Measurements from ENCODE around the gene BCDIN3D. TPM values are rescaled to one million over a fixed set of nuclear protein-coding genes. Genes with fewer than 3 reads are reported as not detected.

The BCDIN3D gene
- total and polyA plus RNA-seq, 9 of the 15 experiments (the other 6 are each of a cell fraction or from before 2014, with no cell fraction given), result 3.7 to 6.9 (median 5.6) TPM

GRCh38 chr12:49800421-49801140 lies 42.3 kb downstream of the BCDIN3D start (continued):
- no peak for TF ChIP-seq ID3 (CRISPR knock-in tag; IDR thresholded peaks at IDR 0.05)
- TF ChIP-seq ID3 (tag; IDR thresholded peaks at IDR 0.05), result no peak
- TF ChIP-seq ZBTB33 (CRISPR knock-in tag; IDR thresholded peaks at IDR 0.05), result no peak
- TF ChIP-seq ZSCAN32 (CRISPR knock-in tag; IDR thresholded peaks at IDR 0.05), result no peak
- TF ChIP-seq ZNF354B (CRISPR knock-in tag; IDR thresholded peaks at IDR 0.05), result no peak
- no peak for TF ChIP-seq NELFE (IDR thresholded peaks at IDR 0.05; ENCODE audit: insufficient read depth, insufficient read length)
- no peak for TF ChIP-seq NR2C1 (IDR thresholded peaks at IDR 0.05)
- TF ChIP-seq NR2C1 (tag; IDR thresholded peaks at IDR 0.05), result no peak

GRCh38 chr12:49798934-49799333 lies 44.0 kb downstream of the BCDIN3D start:
- no TSS peak for BruUV-seq (replicated peaks)
- no peak overlapping the region for H3K27ac ChIP-seq (ENCODE audit: extremely low read depth, low read depth, low read length)
- H4K20me1 ChIP-seq (replicated peaks; ENCODE audit: control insufficient read depth, insufficient read depth, low read length), result no peaks in the 10 kb centered on the region
- no peak overlapping the region for H3K4me3 ChIP-seq
- whole genome bisulfite sequencing (ENCODE audit: insufficient coverage, low coverage, missing lambda C conversion rate), result 55% methylated on average over 2 of the region's 2 CpGs
- peaks cover 0 to 26% of the 10 kb centered on the region in 2 experiments; a peak in 2 of 5 replicates for H3K4me1 ChIP-seq (replicated peaks in 1 of 2; ENCODE audit: control insufficient read depth in 2 of 2, insufficient read depth in 2 of 2, low read length in 2 of 2)
- ChIA-PET CTCF (ENCODE audit: low intra/inter-chr PET ratio) (no interaction called here), POLR2A (interaction anchor here (0.7 to 1.5 kb wide), 3 partner anchors 12 to 58 kb away, joined by 3 to 4 read pairs (median 4); partner anchors contain the start of gene TMBIM6)
- ATAC-seq (no peak), DNase-seq (ENCODE audit: extremely low read depth in 1 of 4, low spot score in 3 of 4) (no peak), FAIRE-seq (no peak)
- no peak overlapping the region for H3K4me2 ChIP-seq (ENCODE audit: insufficient read depth, low read length)
- H3K9ac ChIP-seq (ENCODE audit: insufficient read depth in 1 of 2, low read depth in 2 of 2, low read length in 2 of 2), result no peak overlapping the region
- no peak for TF ChIP-seq CBFA2T2 (conservative IDR thresholded peaks at IDR 0.05)
- no peak for TF ChIP-seq ZNF197 (CRISPR knock-in tag; IDR thresholded peaks at IDR 0.05; ENCODE audit: low read depth)
- 0 out of 2 replicates have a peak, but pooled peaks have one; percentile 33 for TF ChIP-seq ZBTB7A (IDR thresholded peaks at IDR 0.05; ENCODE audit: borderline replicate concordance, control insufficient read depth, low read depth, low read length)
- no peak overlapping the region for H2AFZ ChIP-seq (ENCODE audit: low read depth, low read length)
- no peaks in the 10 kb centered on the region for H3K9me3 ChIP-seq (replicated peaks; ENCODE audit: control insufficient read depth, insufficient read depth, low read depth, low read length)
- no peaks in the 10 kb centered on the region for H3K9me1 ChIP-seq (ENCODE audit: control insufficient read depth, insufficient read depth, low read length)
- in situ Hi-C loops (cut with MboI), result no loop called here
- no peaks in the 10 kb centered on the region for H3K27me3 ChIP-seq (ENCODE audit: control insufficient read depth in 2 of 2, insufficient read depth in 2 of 2, low read length in 2 of 2)
- no peaks in the 10 kb centered on the region for H3K79me2 ChIP-seq (ENCODE audit: control insufficient read depth, insufficient read depth, low read length)
- H3K36me3 ChIP-seq (ENCODE audit: control insufficient read depth, insufficient read depth, low read length), result peaks cover 31% of the 10 kb centered on the region; the same call in 1 of the 3 replicates
- intact Hi-C loops (cut with micrococcal nuclease), result no loop called here
